ENCODE measurements around the gene PLET1. TPM values are rescaled to one million over a fixed set of nuclear protein-coding genes. Genes with fewer than 3 reads are reported as not detected.

Gene PLET1
- total and polyA plus RNA-seq, 3 experiments from 2014 or later = not detected

- Mint-ChIP-seq H3K27ac (peak overlapping the region in 7 of 8 donors; percentile 58 to 95 (median 82)), H3K36me3 (peaks cover 0 to 4% (median 2%) of the 10 kb centered on the region in 3 donors), H3K4me3 (peak overlapping the region; percentile 87 to 97 (median 95)), H3K27me3 (peaks cover 0 to 3% of the 10 kb centered on the region in 2 donors), H3K4me1 (peaks cover 12 to 17% (median 17%) of the 10 kb centered on the region in 3 donors), H3K9me3 (no peaks in the 10 kb centered on the region)
- CTCF ChIA-PET = interaction anchor here (0.6 to 12.4 kb wide), 36 partner anchors 8 to 1052 kb away, joined by 3 to 198 read pairs (median 5); partner anchors contain the start of genes PLET1, PTS, SDHD and TIMM8B
- peak; percentile 48 to 75 (median 73) for DNase-seq
- POLR2A ChIA-PET = interaction anchor here (0.9 to 1.2 kb wide), 3 partner anchors 54 to 61 kb away, joined by 3 to 4 read pairs (median 3); partner anchors contain the start of gene PTS
- H3K27ac ChIP-seq (ENCODE audit: low read depth, low read length) = no peak overlapping the region
- peaks cover 3% of the 10 kb centered on the region for H3K4me1 ChIP-seq (ENCODE audit: insufficient read depth, low read length)
- peak overlapping the region; percentile 83 for H3K4me3 ChIP-seq (ENCODE audit: low read length)
- no peaks in the 10 kb centered on the region for H3K27me3 ChIP-seq (ENCODE audit: insufficient read depth, low read length, poor library complexity, severe bottlenecking)
- no peaks in the 10 kb centered on the region for H3K36me3 ChIP-seq (ENCODE audit: insufficient read depth, low read length)
- H3K9me3 ChIP-seq (ENCODE audit: low read length) = no peaks in the 10 kb centered on the region
Observed at GRCh38 chr11:112280268-112281126, 19.8 kb upstream of the PLET1 start.

DNA sequence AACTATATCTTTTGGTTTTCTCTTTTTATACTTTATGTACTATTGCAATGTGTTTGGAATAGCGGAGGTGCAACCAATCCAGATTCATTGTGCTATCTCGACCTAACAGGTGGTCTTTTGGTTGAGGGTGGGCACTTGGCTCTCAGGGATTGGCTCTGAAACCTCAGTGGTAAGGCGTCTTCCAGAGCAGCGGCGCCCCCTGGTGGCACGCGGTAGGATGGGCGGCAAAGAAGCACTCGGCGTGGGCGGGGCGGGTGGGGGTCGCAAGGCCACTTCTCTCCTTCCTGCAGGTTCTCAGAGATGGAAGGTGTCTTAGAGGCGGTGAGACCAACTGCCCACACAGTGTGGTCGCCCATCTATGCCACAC, 19.2 kb upstream of the PLET1 start:
- H3K36me3 Mint-ChIP-seq = peaks cover 0 to 4% (median 2%) of the 10 kb centered on the region in 3 donors
- no peaks in the 10 kb centered on the region for H3K9me3 Mint-ChIP-seq
- H3K27ac Mint-ChIP-seq = peak overlapping the region in 5 of 8 donors; percentile 70 to 92 (median 82)
- H3K4me3 ChIP-seq (ENCODE audit: low read length) = peak overlapping the region; percentile 83
- peak; percentile 63 to 84 (median 75) for DNase-seq
- peaks cover 0 to 3% of the 10 kb centered on the region in 2 donors for H3K27me3 Mint-ChIP-seq
- H3K27ac ChIP-seq (ENCODE audit: low read depth, low read length) = no peak overlapping the region
- ChIA-PET CTCF (interaction anchor here (0.6 to 12.4 kb wide), 31 partner anchors 9 to 1053 kb away, joined by 3 to 198 read pairs (median 6); partner anchors contain the start of genes PLET1, PTS and TTC12), POLR2A (interaction anchor here (0.7 to 1.2 kb wide), 4 partner anchors 53 to 348 kb away, joined by 3 to 5 read pairs (median 4); partner anchors contain the start of gene PTS)
- peaks cover 3% of the 10 kb centered on the region for H3K4me1 ChIP-seq (ENCODE audit: insufficient read depth, low read length)
- H3K27me3 ChIP-seq (ENCODE audit: insufficient read depth, low read length, poor library complexity, severe bottlenecking) = no peaks in the 10 kb centered on the region
- H3K4me3 Mint-ChIP-seq = peak overlapping the region; percentile 87 to 97 (median 95)
- no peaks in the 10 kb centered on the region for H3K36me3 ChIP-seq (ENCODE audit: insufficient read depth, low read length)
- peaks cover 12 to 17% (median 17%) of the 10 kb centered on the region in 3 donors for H3K4me1 Mint-ChIP-seq
- no peaks in the 10 kb centered on the region for H3K9me3 ChIP-seq (ENCODE audit: low read length)

GRCh38 chr11:112278803-112279202, 18.1 kb upstream of the PLET1 start:
- Mint-ChIP-seq H3K9me3 (no peaks in the 10 kb centered on the region), H3K27ac (peak overlapping the region in 1 of 8 donors; percentile 24), H3K4me3 (peak overlapping the region in 1 of 7 donors; percentile 14), H3K27me3 (peaks cover 0 to 3% of the 10 kb centered on the region in 2 donors), H3K4me1 (peaks cover 12 to 17% (median 17%) of the 10 kb centered on the region in 3 donors), H3K36me3 (peaks cover 0 to 4% (median 2%) of the 10 kb centered on the region in 3 donors)
- ChIA-PET POLR2A (no interaction called here), CTCF (interaction anchor here (1.2 to 12.4 kb wide), 10 partner anchors 10 to 1019 kb away, joined by 3 to 198 read pairs (median 18); partner anchors contain the start of gene PTS)
- peaks cover 3% of the 10 kb centered on the region for H3K4me1 ChIP-seq (ENCODE audit: insufficient read depth, low read length)
- H3K9me3 ChIP-seq (ENCODE audit: low read length) = no peaks in the 10 kb centered on the region
- no peaks in the 10 kb centered on the region for H3K36me3 ChIP-seq (ENCODE audit: insufficient read depth, low read length)
- no peaks in the 10 kb centered on the region for H3K27me3 ChIP-seq (ENCODE audit: insufficient read depth, low read length, poor library complexity, severe bottlenecking)
- no peak overlapping the region for H3K27ac ChIP-seq (ENCODE audit: low read depth, low read length)
- H3K4me3 ChIP-seq (ENCODE audit: low read length) = no peak overlapping the region
- DNase-seq = no peak

DNA sequence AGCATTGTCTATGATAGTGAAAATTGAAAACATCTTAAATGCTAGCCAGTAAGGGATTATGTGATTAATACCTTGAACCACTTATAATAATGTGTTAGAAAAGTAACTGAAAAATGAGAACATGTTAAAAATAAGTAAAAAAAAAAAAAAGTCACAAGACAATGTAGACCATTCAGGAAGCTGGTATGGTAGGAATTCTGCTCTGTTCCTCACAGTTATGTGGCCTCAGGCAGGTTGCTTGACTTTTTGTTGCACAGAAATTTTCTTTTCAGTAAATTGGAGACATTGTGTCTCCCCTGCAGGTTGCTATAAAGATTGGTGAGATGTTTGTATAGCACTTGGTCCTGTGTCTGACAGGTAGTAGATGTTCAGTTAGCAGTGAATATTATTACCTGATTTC, 17.3 kb upstream of the PLET1 start:
- Mint-ChIP-seq H3K36me3 (peaks cover 0 to 4% (median 2%) of the 10 kb centered on the region in 3 donors), H3K27me3 (peaks cover 0 to 3% of the 10 kb centered on the region in 2 donors), H3K9me3 (no peaks in the 10 kb centered on the region), H3K27ac (no peak overlapping the region), H3K4me1 (peaks cover 12 to 17% (median 17%) of the 10 kb centered on the region in 3 donors), H3K4me3 (no peak overlapping the region)
- Histone ChIP-seq H3K4me3 (ENCODE audit: low read length) (no peak overlapping the region), H3K9me3 (ENCODE audit: low read length) (no peaks in the 10 kb centered on the region), H3K27ac (ENCODE audit: low read depth, low read length) (no peak overlapping the region), H3K27me3 (ENCODE audit: insufficient read depth, low read length, poor library complexity, severe bottlenecking) (no peaks in the 10 kb centered on the region), H3K36me3 (ENCODE audit: insufficient read depth, low read length) (no peaks in the 10 kb centered on the region), H3K4me1 (ENCODE audit: insufficient read depth, low read length) (peaks cover 3% of the 10 kb centered on the region)
- ChIA-PET CTCF (interaction anchor here (12.4 kb wide), 1 partner anchor 57 kb away, joined by 198 read pairs; no protein-coding TSS in a partner anchor), POLR2A (no interaction called here)
- no peak for DNase-seq

DNA sequence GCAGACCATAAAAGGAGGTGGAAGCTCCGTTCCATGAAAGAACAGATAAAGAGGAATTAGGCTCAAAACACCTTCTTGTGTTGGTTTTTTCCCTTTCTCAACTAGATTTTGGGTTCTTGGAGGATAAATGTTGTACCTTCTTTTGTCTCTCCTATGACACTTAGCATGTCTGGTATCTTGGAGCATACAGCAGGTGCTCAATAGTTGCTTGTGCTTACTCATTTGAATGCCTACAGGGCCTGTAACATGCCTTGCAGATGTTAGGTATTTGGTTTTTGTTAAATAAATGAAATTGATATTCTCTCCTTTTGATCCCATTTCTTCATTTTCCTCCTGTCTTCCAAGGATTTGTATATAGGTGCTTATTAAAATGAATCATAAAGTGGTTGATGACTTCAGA, 16.4 kb upstream of the PLET1 start:
- H3K27me3 ChIP-seq (ENCODE audit: insufficient read depth, low read length, poor library complexity, severe bottlenecking) = no peaks in the 10 kb centered on the region
- peaks cover 0 to 3% of the 10 kb centered on the region in 2 donors for H3K27me3 Mint-ChIP-seq
- H3K27ac ChIP-seq (ENCODE audit: low read depth, low read length) = no peak overlapping the region
- H3K4me3 Mint-ChIP-seq = no peak overlapping the region
- H3K4me1 ChIP-seq (ENCODE audit: insufficient read depth, low read length) = peaks cover 3% of the 10 kb centered on the region
- H3K4me1 Mint-ChIP-seq = peaks cover 12 to 16% (median 14%) of the 10 kb centered on the region in 3 donors
- peak overlapping the region in 1 of 8 donors; percentile 24 for H3K27ac Mint-ChIP-seq
- peaks cover 0 to 4% (median 2%) of the 10 kb centered on the region in 3 donors for H3K36me3 Mint-ChIP-seq
- no peak for DNase-seq
- no peaks in the 10 kb centered on the region for H3K9me3 ChIP-seq (ENCODE audit: low read length)
- no peaks in the 10 kb centered on the region for H3K9me3 Mint-ChIP-seq
- H3K4me3 ChIP-seq (ENCODE audit: low read length) = no peak overlapping the region
- ChIA-PET POLR2A (no interaction called here), CTCF (interaction anchor here (0.8 to 12.4 kb wide), 3 partner anchors 10 to 56 kb away, joined by 3 to 198 read pairs (median 3); partner anchors contain the start of gene PTS)
- no peaks in the 10 kb centered on the region for H3K36me3 ChIP-seq (ENCODE audit: insufficient read depth, low read length)

GRCh38 chr11:112274007-112274783, 13.5 kb upstream of the PLET1 start:
- Histone ChIP-seq H3K27ac (ENCODE audit: low read depth, low read length) (no peak overlapping the region), H3K27me3 (ENCODE audit: insufficient read depth, low read length, poor library complexity, severe bottlenecking) (no peaks in the 10 kb centered on the region), H3K36me3 (ENCODE audit: insufficient read depth, low read length) (no peaks in the 10 kb centered on the region), H3K4me3 (ENCODE audit: low read length) (no peak overlapping the region), H3K4me1 (ENCODE audit: insufficient read depth, low read length) (no peaks in the 10 kb centered on the region), H3K9me3 (ENCODE audit: low read length) (no peaks in the 10 kb centered on the region)
- no peak overlapping the region for H3K4me3 Mint-ChIP-seq
- no peak for DNase-seq
- H3K4me1 Mint-ChIP-seq = no peaks in the 10 kb centered on the region
- H3K27ac Mint-ChIP-seq = no peak overlapping the region
- peaks cover 0 to 3% of the 10 kb centered on the region in 2 donors for H3K27me3 Mint-ChIP-seq
- peaks cover 0 to 5% (median 4%) of the 10 kb centered on the region in 3 donors for H3K36me3 Mint-ChIP-seq
- ChIA-PET POLR2A (interaction anchor here (0.6 kb wide), 1 partner anchor 336 kb away, joined by 4 read pairs; no protein-coding TSS in a partner anchor), CTCF (interaction anchor here (0.7 to 12.4 kb wide), 3 partner anchors 9 to 53 kb away, joined by 3 to 198 read pairs (median 3); no protein-coding TSS in a partner anchor)
- no peaks in the 10 kb centered on the region for H3K9me3 Mint-ChIP-seq

GRCh38 chr11:112273066-112273465, 12.4 kb upstream of the PLET1 start:
- Mint-ChIP-seq H3K9me3 (no peaks in the 10 kb centered on the region), H3K4me3 (no peak overlapping the region), H3K27ac (peak overlapping the region in 2 of 8 donors; percentile 38 to 80), H3K36me3 (peaks cover 0 to 6% (median 4%) of the 10 kb centered on the region in 3 donors), H3K27me3 (peaks cover 0 to 3% of the 10 kb centered on the region in 2 donors), H3K4me1 (no peaks in the 10 kb centered on the region)
- H3K9me3 ChIP-seq (ENCODE audit: low read length) = no peaks in the 10 kb centered on the region
- no peak overlapping the region for H3K4me3 ChIP-seq (ENCODE audit: low read length)
- no peaks in the 10 kb centered on the region for H3K36me3 ChIP-seq (ENCODE audit: insufficient read depth, low read length)
- no peak for DNase-seq
- H3K4me1 ChIP-seq (ENCODE audit: insufficient read depth, low read length) = no peaks in the 10 kb centered on the region
- H3K27me3 ChIP-seq (ENCODE audit: insufficient read depth, low read length, poor library complexity, severe bottlenecking) = no peaks in the 10 kb centered on the region
- H3K27ac ChIP-seq (ENCODE audit: low read depth, low read length) = no peak overlapping the region
- CTCF ChIA-PET = interaction anchor here (12.4 kb wide), 1 partner anchor 52 kb away, joined by 198 read pairs; no protein-coding TSS in a partner anchor
- POLR2A ChIA-PET = no interaction called here

Data from CD8-positive, alpha-beta memory T cell (primary cell).